ENCODE measurements around the gene KLHL33.

The KLHL33 gene

DNA sequence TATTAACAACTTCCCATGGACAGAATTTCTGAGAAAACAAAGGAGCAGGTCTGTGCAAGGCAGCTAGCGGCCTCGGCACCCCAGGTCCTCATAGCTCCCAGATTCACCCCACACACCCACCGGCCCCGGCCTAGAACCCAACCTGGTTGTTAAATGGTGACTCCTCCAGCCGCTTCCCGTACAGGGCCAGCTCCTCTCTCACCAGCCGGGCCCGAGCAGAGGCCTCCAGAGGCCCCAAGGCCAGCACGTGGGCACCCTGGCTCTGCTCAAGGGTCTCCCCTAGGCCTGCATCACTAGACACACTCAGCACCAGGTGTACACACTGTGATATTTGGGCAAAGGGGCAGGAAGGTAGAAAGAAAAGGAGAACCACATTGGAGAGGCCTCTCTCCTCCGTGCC is 52.9 kb downstream of the KLHL33 start:
- Histone ChIP-seq H3K9ac (ENCODE audit: low read depth, low read length) (no peak overlapping the region), H3K9me3 (ENCODE audit: control insufficient read depth, insufficient read depth, low read length) (no peaks in the 10 kb centered on the region), H3K36me3 (ENCODE audit: insufficient read depth, low read length) (peaks cover 19% of the 10 kb centered on the region), H3K4me1 (ENCODE audit: insufficient read depth, low read length) (no peaks in the 10 kb centered on the region)

DNA sequence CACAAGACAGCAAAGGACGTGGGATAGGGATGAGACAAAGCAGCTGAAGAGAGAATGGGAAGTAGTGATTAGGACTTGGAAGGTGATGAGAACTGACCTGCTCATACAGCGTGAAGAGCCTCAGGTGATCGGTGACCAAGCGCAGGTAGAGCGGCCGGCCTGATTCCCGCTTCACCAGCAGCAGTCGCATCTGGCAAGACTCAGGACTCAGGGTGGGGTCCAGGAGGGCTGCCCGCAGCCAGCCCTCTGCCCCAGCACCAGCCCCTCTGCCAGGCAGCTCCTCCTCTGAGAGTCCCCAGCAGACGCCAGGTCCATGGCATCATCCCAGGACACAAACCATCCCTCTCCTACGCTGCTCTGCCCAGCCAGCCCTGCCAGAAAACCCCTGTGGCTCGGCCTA is 53.4 kb downstream of the KLHL33 start:
- Histone ChIP-seq H3K9me3 (ENCODE audit: control insufficient read depth, insufficient read depth, low read length) (no peaks in the 10 kb centered on the region), H3K9ac (ENCODE audit: low read depth, low read length) (no peak overlapping the region)

DNA sequence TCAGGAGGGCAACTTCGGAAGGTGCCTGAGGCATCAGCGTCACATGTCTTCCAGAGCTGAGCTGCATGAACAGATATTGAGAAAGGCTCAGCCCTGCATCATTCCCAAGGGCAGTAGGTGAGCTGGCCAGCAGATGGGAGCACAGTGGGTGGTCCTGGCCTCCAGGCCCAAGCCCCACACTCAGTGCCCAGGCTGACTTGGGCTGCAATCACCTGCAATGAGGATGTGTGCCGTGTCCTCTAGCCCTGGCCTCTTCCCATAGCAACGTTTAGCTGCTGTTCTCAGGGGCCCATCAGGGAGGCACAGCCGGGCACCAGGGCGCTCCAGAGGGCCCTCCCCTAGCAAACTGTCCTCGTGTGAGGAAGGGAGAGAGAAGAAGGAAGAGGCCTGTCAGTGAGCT is 54.6 kb downstream of the KLHL33 start:
- Histone ChIP-seq H3K4me1 (ENCODE audit: insufficient read depth, low read length) (no peaks in the 10 kb centered on the region), H3K9ac (ENCODE audit: low read depth, low read length) (no peak overlapping the region), H3K36me3 (ENCODE audit: insufficient read depth, low read length) (peaks cover 19% of the 10 kb centered on the region), H3K9me3 (ENCODE audit: control insufficient read depth, insufficient read depth, low read length) (no peaks in the 10 kb centered on the region)

More for the DNA sequence above, 53.4 kb downstream of the KLHL33 start:
- Histone ChIP-seq H3K36me3 (ENCODE audit: insufficient read depth, low read length) (peaks cover 19% of the 10 kb centered on the region), H3K4me1 (ENCODE audit: insufficient read depth, low read length) (no peaks in the 10 kb centered on the region)

DNA sequence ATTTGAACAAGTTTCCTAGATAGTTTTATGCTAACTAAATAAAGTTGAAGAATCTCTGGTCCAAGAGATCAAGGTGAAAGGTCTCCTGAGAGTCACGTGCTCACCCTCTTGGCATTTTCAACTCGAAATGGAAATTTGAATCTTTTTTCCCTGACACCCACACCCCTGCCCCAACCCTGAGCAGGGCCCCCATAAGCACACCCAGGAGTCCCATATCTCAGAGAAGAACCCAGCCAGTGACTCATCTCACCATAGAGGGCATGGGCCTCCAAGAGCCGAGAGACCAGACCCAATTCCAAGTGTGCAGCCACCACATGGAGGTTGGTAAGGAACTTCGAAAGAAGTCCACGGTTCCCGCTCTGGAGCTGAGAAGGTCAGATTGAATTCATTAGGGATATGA is 55.3 kb downstream of the KLHL33 start:
- Histone ChIP-seq H3K9me3 (ENCODE audit: control insufficient read depth, insufficient read depth, low read length) (no peaks in the 10 kb centered on the region), H3K4me1 (ENCODE audit: insufficient read depth, low read length) (no peaks in the 10 kb centered on the region), H3K9ac (ENCODE audit: low read depth, low read length) (no peak overlapping the region), H3K36me3 (ENCODE audit: insufficient read depth, low read length) (peaks cover 14% of the 10 kb centered on the region)

DNA sequence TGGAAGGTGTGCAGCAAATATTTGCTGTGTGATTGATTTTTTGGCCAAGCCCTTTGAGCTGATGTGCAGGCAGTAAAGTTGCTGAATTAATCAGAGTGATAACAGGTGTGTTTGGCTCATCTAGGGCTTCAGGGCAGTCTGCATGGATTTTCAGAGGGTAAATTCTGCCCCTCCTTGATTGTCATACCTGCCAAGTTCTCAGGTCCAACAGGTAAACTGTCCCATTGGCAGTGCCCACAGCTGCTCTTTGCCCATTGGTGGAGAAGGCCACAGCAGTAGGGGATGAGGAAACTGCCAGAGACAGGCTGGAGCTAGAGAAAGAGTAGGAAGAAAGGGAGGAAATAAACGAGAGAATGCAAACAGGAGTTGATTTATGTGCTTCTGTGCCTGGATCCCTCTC is 56.2 kb downstream of the KLHL33 start:
- H3K9ac ChIP-seq (ENCODE audit: low read depth, low read length) = no peak overlapping the region
- H3K9me3 ChIP-seq (ENCODE audit: control insufficient read depth, insufficient read depth, low read length) = no peaks in the 10 kb centered on the region
- peaks cover 14% of the 10 kb centered on the region for H3K36me3 ChIP-seq (ENCODE audit: insufficient read depth, low read length)
- no peaks in the 10 kb centered on the region for H3K4me1 ChIP-seq (ENCODE audit: insufficient read depth, low read length)

DNA sequence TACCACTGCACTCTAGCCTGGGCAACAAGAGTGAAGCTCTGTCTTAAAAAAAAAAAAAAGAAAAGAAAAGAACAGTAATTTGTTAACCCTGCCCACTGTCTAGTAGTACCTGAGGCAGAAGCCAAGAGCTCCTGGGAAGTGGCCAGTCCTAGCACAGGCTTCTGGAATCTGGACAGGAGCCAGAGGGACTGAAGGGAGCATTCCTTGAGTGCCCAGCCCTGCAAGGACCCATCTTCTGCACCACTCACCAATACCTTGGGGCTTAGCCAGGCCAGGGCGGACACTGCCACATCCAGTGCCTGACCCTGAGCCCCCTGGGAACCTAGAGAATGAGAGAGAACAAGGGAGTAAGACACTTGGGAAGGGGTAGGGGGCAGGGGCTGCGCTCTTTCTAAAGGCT is 58.8 kb downstream of the KLHL33 start:
- H3K9me3 ChIP-seq (ENCODE audit: control insufficient read depth, insufficient read depth, low read length) = no peaks in the 10 kb centered on the region
- H3K36me3 ChIP-seq (ENCODE audit: insufficient read depth, low read length) = peaks cover 16% of the 10 kb centered on the region
- H3K4me1 ChIP-seq (ENCODE audit: insufficient read depth, low read length) = no peaks in the 10 kb centered on the region
- no peak overlapping the region for H3K9ac ChIP-seq (ENCODE audit: low read depth, low read length)

DNA sequence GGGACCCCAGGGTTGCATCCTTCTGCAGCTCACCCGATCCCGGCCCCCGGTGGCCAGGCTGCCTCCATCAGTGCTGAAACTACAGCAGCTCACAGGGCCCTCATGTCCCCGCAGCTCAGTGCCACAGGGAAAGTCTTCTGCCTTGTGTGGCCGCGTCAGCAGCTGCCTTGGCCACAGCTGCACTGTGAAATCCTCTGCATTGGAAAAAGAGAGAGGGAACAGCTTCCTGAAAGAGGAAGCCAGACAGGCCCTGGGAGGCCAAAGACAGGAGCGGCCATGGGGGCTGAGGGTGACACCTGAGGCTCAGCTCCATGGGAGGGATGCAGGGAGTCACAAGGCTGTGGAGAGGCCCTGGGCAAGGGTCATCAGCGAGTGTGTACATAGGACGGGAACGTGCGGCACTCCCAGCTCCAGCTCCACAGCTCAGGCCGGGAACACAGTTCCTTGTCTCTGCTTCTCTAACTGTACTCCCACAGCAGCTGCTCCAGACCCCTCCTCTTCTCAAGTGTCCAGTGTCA is 59.8 kb downstream of the KLHL33 start:
- H3K36me3 ChIP-seq (ENCODE audit: insufficient read depth, low read length) = peaks cover 16% of the 10 kb centered on the region

More for the DNA sequence above, 59.8 kb downstream of the KLHL33 start:
- no peaks in the 10 kb centered on the region for H3K4me1 ChIP-seq (ENCODE audit: insufficient read depth, low read length)
- H3K9ac ChIP-seq (ENCODE audit: low read depth, low read length) = no peak overlapping the region
- H3K9me3 ChIP-seq (ENCODE audit: control insufficient read depth, insufficient read depth, low read length) = no peaks in the 10 kb centered on the region

Measured in ES-I3 (cell line).